Nucleus accumbens (tissue), 56 donors: ENCODE results near the gene RBM12.
"Not testable (repeated sequence)": the region's sequence is repeated elsewhere in the genome, so short reads cannot be mapped to it uniquely, and the experiment has no call there.

Source experiments
- DNase-seq, 56 donors: peaks; one replicate each; lab custom pipeline; 2025; lab: John Stamatoyannopoulos, UW

Gene RBM12, protein sequence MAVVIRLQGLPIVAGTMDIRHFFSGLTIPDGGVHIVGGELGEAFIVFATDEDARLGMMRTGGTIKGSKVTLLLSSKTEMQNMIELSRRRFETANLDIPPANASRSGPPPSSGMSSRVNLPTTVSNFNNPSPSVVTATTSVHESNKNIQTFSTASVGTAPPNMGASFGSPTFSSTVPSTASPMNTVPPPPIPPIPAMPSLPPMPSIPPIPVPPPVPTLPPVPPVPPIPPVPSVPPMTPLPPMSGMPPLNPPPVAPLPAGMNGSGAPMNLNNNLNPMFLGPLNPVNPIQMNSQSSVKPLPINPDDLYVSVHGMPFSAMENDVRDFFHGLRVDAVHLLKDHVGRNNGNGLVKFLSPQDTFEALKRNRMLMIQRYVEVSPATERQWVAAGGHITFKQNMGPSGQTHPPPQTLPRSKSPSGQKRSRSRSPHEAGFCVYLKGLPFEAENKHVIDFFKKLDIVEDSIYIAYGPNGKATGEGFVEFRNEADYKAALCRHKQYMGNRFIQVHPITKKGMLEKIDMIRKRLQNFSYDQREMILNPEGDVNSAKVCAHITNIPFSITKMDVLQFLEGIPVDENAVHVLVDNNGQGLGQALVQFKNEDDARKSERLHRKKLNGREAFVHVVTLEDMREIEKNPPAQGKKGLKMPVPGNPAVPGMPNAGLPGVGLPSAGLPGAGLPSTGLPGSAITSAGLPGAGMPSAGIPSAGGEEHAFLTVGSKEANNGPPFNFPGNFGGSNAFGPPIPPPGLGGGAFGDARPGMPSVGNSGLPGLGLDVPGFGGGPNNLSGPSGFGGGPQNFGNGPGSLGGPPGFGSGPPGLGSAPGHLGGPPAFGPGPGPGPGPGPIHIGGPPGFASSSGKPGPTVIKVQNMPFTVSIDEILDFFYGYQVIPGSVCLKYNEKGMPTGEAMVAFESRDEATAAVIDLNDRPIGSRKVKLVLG

GRCh38 chr20:35664466-35665206 is at the start of gene RBM12, which contains the start of gene CPNE1:
RBM12 (minus strand) TSS chr20:35664900; CDS start chr20:35655322, 9,578 bp downstream.
CPNE1 (minus strand) TSS chr20:35664900; CDS start chr20:35632923, 31,977 bp downstream.
- peak; percentile 20 to 95 (median 89) for DNase-seq

- no peak for DNase-seq
Observed at GRCh38 chr20:35714127-35714526, 49.4 kb upstream of the RBM12 start.

GRCh38 chr20:35713120-35713519 is 48.4 kb upstream of the RBM12 start:
- DNase-seq: not testable (repeated sequence)

DNA sequence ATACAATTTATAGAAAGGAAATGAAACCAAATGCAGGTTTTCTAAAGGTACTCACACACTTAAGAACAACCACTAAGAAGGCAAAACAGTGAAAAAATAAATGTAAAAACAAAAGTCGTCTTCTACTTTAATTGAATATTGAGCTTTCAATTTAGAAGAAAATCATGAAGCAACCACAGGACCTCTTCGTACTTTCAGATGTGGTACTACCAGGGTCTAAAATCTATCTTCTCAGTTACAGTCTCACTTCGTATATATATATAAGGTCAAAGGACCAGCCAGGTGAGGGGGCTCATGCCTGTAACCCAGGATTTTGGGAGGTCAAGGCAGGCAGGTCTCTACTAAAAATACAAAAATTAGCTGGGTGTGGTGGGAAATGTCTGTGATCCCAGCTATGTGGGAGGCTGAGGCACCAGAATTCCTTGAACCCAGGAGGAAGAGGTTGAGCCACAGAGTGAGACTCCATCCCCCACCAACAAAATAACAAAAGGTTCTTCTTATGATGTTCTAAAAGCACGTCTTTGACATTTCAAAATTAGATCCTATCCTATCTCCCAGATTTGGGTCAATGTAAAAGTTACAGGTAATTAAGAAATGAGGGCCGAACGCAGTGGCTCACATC is 47.0 kb upstream of the RBM12 start:
- no peak for DNase-seq

- DNase-seq: no peak
Observed at GRCh38 chr20:35710884-35711587, 46.3 kb upstream of the RBM12 start.

GRCh38 chr20:35710039-35710438 is 45.3 kb upstream of the RBM12 start:
- no peak for DNase-seq

DNA sequence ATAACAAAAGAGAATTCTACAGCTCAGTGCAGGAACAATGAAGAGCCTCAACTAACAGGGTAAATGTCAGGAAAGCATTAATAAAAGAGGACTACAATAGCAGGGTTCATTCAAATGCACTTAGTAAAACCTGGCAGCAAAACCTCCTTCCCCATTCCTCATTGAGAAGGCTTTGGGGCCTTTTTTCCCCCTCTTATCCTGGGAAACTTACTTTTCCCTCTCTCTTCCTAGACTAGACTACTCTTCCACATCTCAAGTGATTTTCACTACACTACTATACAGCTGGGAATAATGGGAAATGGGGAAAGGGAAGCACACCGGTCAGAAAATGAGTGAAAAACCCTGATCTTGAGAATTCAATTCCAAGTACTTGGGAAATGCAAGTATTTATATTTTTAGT is 44.6 kb upstream of the RBM12 start:
- DNase-seq: no peak

- no peak for DNase-seq
Observed at GRCh38 chr20:35708502-35708901, 43.8 kb upstream of the RBM12 start.

DNA sequence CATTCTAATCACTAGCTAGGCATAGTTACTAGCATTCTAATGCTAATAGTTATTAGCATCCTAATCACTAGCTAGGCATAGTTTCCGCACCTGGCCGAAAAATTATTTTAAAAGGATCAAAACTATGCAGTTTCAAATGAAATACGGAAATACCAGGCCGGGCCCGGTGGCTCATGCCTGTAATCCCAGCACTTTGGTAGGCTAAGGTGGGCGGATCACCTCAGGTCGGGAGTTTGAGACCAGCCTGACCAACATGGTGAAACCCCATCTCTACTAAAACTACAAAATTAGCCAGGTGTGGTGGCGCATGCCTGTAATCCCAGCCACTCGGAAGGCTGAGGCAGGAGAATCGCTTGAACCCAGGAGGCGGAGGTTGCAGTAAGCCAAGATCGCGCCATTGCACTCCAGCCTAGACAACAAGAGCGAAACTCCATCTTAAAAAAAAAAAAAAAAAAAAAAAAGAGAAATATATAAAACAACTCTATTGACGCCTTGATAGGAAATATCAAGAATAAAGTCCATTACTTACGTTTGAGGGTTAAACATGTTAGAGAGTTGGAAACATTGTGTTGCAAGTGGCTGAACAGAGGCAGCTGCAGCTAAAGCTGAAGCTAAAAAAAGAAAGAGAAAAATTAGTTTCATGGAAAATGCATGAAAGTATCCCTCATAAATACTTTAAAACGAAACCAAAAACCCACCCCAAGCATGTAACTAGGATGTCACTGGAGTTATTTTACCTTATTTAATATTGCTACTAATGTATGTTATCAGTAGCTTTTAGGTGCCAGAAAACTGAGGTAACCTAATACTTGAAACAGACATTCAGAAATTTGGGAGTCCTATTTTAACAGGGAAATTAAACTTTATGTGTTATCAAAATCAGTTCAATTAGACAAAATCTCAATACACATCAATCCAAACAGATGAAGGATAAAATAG is 42.2 kb upstream of the RBM12 start:
- not testable (repeated sequence) for DNase-seq

GRCh38 chr20:35705894-35706293 is 41.2 kb upstream of the RBM12 start:
- DNase-seq: not testable (repeated sequence)

GRCh38 chr20:35704514-35705261 is 40.0 kb upstream of the RBM12 start:
- no peak for DNase-seq

DNA sequence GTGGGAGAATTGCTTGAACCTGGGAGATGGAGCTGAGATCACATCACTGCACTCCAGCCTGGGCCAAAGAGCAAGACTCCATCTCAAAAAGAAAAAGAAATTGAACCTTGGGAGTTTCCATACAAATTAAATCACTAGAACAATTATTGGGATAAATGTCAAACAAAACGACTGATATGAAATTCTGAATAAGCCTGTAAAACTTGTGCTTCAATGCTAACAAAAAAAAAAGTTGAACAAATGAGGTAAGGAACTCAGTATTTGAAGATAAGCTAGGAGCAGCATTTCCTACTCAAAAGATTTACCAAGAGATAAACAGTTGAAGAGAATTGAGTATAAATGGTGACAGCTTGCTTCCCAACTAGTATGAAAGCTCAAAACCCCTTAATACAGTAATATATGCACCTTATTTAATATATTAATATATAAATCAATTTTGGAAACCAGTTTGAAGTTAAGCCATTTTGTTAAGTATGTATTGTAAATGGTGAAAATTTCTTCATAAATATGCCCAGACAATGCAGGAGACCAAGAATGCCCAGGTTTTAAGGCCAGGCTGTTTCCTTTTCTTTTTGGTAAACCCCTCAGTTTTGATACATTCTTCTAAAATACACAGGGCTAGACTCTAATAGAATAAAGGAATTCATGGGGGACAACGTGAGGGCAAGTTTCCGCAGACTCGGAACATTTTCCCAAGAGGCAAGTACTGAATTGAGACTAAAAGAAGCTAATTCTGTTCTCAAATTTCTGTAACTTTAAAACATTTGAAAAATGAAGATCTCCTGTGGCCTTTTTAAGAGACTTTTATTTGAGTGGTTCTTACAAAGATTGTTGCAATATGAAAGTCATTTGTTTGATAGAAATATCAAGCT is 38.4 kb upstream of the RBM12 start:
- no peak for DNase-seq

GRCh38 chr20:35702051-35702823 is 37.5 kb upstream of the RBM12 start:
- no peak for DNase-seq

DNA sequence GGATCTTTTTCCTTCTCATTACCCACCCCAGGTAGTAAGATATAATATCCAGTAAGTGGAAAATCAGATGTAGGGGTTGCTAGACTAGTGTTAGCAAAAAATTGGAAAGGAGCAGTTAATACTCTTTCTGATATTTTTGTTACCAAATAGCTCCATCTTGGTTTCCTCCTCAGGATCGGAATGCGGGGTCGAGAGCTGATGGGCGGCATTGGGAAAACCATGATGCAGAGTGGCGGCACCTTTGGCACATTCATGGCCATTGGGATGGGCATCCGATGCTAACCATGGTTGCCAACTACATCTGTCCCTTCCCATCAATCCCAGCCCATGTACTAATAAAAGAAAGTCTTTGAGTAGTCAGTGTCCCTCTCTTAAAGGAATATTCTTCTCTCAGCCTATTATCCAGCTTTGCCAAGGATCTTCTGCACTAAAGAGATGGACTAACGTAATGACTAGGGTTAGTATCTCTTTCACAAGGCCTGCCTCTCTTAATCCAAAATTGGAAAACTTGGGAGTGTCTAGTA is 36.0 kb upstream of the RBM12 start:
- DNase-seq: no peak

GRCh38 chr20:35699957-35700624 is 35.4 kb upstream of the RBM12 start:
- DNase-seq: no peak
